CD4-positive, alpha-beta T cell treated with Interleukin-10 for 1 hour (primary cell): ENCODE measurements around the gene ECE2.

Experiments
- DNase-seq: peaks from one replicate; pipeline ENCODE4 v3.0.0-alpha.2; 2020

Gene ECE2

DNA sequence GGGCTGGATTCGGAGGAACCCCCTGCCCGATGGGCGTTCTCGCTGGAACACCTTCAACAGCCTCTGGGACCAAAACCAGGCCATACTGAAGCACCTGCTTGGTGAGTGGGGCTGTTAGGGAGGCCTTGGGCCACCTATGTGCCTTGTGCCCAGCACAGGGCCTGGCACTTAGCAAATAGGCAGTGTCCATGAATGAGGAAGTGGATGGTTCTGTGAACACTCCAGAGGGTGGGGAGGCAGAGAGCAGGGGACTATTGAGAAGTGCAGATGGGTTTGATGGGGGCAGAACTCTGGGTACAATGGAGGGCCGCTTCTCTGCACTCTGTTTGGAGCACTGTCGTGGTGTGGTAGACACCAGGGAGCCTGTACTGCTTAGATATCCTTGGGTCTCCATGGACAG is 1.5 kb downstream of the ECE2 start:
- DNase-seq = no peak

DNA sequence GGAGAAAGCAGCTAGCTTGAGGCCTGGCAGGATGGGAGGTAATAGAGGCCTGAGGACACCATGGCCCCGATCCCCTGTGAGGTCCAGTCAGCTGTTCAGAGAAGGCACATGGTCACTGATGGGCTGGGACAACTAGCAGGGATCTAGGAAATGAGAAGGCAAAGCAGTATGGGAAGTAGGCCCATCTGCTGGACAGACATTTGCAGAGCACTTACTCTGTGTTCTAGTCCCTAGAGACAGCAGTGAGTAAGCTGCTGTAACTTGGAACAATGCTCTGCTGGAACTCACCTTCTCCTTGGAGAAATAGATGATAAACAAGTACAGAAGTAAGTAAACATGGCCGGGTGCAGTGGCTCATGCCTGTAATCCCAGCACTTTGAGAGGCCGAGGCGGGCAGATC is 7.1 kb downstream of the ECE2 start:
- no peak for DNase-seq

DNA sequence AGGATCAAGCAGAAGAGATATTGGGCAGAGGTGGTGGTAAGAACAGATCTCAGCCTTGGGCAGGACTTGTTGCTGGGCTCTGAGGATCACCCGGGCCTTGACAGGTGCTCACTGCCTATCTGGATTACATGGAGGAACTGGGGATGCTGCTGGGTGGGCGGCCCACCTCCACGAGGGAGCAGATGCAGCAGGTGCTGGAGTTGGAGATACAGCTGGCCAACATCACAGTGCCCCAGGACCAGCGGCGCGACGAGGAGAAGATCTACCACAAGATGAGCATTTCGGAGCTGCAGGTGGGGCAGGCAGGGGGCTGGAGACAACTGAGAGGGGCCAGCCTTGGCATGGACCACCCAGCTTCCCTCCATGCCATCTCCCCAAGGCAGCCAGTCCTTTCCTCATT is 7.9 kb downstream of the ECE2 start:
- no peak for DNase-seq

DNA sequence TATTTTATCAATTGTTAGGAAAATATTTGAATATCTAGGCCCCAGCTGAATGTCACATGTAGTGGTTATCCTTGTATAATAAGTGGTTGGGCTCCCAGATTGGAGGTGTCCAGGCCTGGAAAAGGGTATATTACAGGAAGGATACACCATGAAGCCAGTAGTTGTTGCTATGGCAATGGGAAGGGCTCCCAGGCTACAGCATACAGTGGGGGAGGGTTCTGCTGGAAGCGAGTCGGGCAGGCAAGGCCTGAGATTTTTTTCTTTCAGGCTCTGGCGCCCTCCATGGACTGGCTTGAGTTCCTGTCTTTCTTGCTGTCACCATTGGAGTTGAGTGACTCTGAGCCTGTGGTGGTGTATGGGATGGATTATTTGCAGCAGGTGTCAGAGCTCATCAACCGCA is 8.9 kb downstream of the ECE2 start:
- DNase-seq = peak; percentile 29

- peak; percentile 62 for DNase-seq
These were observed 13.7 kb downstream of the ECE2 start for GRCh38 chr3:184289426-184289938.

GRCh38 chr3:184290331-184290730 is 14.5 kb downstream of the ECE2 start:
- no peak for DNase-seq

- no peak for DNase-seq
These were observed 15.4 kb downstream of the ECE2 start for GRCh38 chr3:184291044-184291737.

GRCh38 chr3:184291738-184292445 is 16.1 kb downstream of the ECE2 start:
- DNase-seq = no peak

DNA sequence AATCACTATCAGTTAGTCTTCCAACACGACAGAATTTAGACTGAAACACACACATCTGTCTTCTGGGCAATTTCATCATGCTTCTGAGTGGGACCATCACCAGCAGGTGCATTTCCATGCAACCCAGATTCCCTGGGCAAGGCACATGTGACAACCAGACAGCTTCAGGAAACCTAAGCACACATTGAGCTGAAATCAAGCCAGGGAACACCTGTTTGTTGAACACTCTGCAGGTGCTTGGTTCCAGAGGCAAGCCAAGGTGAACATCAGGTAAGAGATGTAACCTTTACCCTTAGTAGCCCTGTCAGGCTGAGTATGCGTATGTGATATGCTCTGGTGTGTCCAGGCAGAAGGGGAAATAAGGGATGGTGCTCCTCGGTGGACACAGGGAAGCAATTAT is 19.9 kb downstream of the ECE2 start:
- DNase-seq = no peak

- no peak for DNase-seq
These were observed 20.8 kb downstream of the ECE2 start for GRCh38 chr3:184296616-184297015.

DNA sequence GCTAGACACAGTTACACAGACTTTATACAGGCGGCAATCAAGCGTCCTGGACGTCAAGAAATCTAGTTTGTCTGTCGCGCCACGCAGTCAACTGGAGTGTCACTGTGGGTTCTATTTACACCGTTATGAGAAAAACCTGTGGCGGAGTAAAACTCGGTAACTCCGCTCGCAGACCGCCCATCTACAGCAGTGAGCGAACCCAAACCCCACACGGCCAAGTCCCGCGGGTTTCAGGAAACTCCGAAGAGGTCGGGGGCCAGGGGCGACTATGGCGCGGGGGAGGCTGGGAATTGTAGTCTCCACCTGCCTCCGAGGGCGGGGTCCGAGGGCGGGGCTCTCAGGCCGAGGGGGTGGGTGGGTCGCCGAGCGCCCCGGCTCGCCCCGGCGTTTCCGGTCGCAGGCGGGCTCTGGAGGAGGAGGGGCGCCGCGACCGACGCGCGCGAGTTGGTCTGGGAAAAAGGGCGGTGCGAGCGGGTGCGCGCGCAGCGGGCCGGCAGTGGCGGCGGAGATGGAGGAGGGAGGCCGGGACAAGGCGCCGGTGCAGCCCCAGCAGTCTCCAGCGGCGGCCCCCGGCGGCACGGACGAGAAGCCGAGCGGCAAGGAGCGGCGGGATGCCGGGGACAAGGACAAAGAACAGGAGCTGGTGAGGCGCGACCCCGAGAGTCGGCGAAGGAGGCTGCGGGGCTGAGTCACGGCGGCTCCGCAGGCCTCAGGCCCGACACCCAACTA is 23.1 kb downstream of the ECE2 start, which contains the start of gene PSMD2:
Gene PSMD2, plus strand, starts transcription at position 483 of the 729 bp plus-strand sequence. Its CDS starts 26 bp downstream, at position 509.
- DNase-seq = peak; percentile 98

GRCh38 chr3:184299488-184300377 is 23.9 kb downstream of the ECE2 start:
- DNase-seq = no peak

GRCh38 chr3:184300378-184300720 is 24.5 kb downstream of the ECE2 start:
- DNase-seq = no peak

- peak; percentile 23 for DNase-seq
These were observed 29.8 kb downstream of the ECE2 start for GRCh38 chr3:184305577-184305976.

GRCh38 chr3:184306341-184306972 is 30.6 kb downstream of the ECE2 start:
- no peak for DNase-seq

GRCh38 chr3:184307915-184308314 is 32.1 kb downstream of the ECE2 start:
- no peak for DNase-seq

GRCh38 chr3:184308744-184309143 is 32.9 kb downstream of the ECE2 start:
- no peak for DNase-seq

- no peak for DNase-seq
These were observed 35.8 kb downstream of the ECE2 start for GRCh38 chr3:184311633-184312032.

- peak; percentile 94 for DNase-seq
These were observed 38.5 kb downstream of the ECE2 start, which contains the start of gene EIF4G1 for GRCh38 chr3:184314363-184314699. TSS of gene EIF4G1 (plus strand) at chr3:184314606. CDS start at chr3:184315797, 1,191 bp downstream.

DNA sequence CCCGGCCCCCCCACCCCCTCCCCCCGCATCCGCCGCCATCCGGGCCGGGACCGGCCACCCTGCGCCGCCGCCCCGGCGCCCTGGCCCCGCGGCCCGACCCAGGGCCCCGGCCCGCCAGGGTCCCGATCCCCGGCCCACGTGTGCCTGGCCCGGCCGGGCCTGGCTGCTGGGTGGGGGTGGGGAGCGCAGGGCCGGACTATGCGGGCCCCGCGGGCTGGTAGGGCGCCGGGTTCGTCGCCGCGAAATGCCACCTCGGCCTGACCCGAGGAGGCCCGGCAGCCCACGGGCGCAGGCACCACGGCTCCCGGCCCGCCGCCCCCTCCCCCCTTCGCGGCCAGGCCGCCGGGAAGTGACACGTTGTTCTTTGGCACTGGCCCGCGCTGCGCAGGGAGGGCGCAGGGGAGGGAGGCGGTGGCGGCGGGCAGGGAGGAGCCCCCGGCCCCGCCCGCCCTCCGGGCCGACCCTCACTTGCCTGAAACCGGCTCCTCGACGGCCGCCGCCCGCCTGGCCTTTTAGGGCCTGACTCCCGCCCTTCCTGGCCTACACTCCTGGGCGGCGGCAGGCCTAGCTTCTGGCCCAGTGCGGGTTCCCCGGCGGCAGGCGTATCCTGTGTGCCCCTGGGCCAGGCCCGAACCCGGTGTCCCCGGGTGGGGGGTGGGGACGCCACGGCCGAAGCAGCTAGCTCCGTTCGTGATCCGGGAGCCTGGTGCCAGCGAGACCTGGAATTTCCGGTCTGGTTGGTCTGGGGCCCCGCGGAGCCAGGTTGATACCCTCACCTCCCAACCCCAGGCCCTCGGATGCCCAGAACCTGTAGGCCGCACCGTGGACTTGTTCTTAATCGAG is 39.1 kb downstream of the ECE2 start:
- peak; percentile 83 for DNase-seq

GRCh38 chr3:184315543-184315867 is 39.7 kb downstream of the ECE2 start:
- no peak for DNase-seq
